Measurements from ENCODE around the gene CFAP73. TPM values are rescaled to one million over a fixed set of nuclear protein-coding genes. Genes with fewer than 3 reads are reported as not detected.
A peak's percentile ranks its signal among the peaks of the same experiment; 100 is the strongest.

The CFAP73 gene
- polyA plus RNA-seq, 3 donors = 0.14 TPM; not detected in 2

DNA sequence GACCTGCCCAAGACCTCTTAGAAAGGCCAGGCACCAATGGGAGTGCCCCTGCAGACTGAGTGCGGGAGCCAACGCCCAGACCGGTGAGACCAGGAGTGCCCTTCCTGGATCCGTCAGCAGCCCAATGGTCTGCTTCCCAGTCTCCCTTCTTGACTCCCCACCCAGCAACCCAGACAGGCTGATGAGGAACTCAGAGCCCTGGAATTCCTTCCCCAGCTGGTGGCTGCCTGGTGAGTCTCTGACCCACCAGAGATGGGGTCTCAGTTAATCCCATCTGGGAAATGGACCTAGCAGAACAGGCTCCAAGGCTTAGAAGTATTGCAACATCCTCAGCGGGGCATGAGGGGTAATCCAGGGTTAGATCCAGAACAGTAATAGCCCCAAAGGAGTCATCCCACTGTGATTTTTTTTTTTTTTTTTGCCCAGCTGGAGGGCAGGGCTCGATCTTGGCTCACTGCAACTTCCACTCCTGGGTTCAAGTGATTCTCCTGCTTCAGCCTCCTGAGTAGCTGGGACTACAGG is 12.5 kb upstream of the CFAP73 start:
- Histone ChIP-seq H3K4me2 (replicated peaks; ENCODE audit: extremely low read depth, low read length, poor library complexity, severe bottlenecking) (no peak overlapping the region), H4K20me1 (ENCODE audit: insufficient read depth, low read length) (no peaks in the 10 kb centered on the region), H3K27me3 (ENCODE audit: control insufficient read depth in 2 of 2, insufficient read depth in 2 of 2, low read length in 2 of 2) (peaks cover 0 to 25% of the 10 kb centered on the region in 2 donors), H3K4me1 (ENCODE audit: control insufficient read depth in 1 of 2, insufficient read depth in 2 of 2, low read length in 2 of 2) (peaks cover 15 to 20% of the 10 kb centered on the region in 2 donors), H3K79me2 (ENCODE audit: insufficient read depth, low read length) (no peaks in the 10 kb centered on the region), H3K9ac (ENCODE audit: insufficient read depth, low read length, poor library complexity, severe bottlenecking) (no peak overlapping the region), H3K9me3 (replicated peaks in 1 of 2; ENCODE audit: control insufficient read depth in 1 of 2, insufficient read depth in 1 of 2, low read length in 2 of 2) (no peaks in the 10 kb centered on the region), H3K27ac (ENCODE audit: low read depth in 1 of 2, low read length in 2 of 2) (no peak overlapping the region), H2AFZ (ENCODE audit: insufficient read depth, low read depth, low read length, poor library complexity, severe bottlenecking) (no peak overlapping the region), H3K36me3 (replicated peaks in 1 of 2; ENCODE audit: control insufficient read depth in 1 of 2, insufficient read depth in 2 of 2, low read length in 2 of 2) (no peaks in the 10 kb centered on the region), H3K4me3 (replicated peaks in 1 of 3; ENCODE audit: low read depth in 2 of 3, low read length in 3 of 3) (no peak overlapping the region)
- TF ChIP-seq, protein P1, sequence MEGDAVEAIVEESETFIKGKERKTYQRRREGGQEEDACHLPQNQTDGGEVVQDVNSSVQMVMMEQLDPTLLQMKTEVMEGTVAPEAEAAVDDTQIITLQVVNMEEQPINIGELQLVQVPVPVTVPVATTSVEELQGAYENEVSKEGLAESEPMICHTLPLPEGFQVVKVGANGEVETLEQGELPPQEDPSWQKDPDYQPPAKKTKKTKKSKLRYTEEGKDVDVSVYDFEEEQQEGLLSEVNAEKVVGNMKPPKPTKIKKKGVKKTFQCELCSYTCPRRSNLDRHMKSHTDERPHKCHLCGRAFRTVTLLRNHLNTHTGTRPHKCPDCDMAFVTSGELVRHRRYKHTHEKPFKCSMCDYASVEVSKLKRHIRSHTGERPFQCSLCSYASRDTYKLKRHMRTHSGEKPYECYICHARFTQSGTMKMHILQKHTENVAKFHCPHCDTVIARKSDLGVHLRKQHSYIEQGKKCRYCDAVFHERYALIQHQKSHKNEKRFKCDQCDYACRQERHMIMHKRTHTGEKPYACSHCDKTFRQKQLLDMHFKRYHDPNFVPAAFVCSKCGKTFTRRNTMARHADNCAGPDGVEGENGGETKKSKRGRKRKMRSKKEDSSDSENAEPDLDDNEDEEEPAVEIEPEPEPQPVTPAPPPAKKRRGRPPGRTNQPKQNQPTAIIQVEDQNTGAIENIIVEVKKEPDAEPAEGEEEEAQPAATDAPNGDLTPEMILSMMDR (IDR thresholded peaks at IDR 0.05) = no peak
- peaks cover 23 to 40% (median 25%) of the 10 kb centered on the region in 3 donors for H3K27me3 Mint-ChIP-seq (ENCODE audit: low read depth in 3 of 3)
- peak overlapping the region in 1 of 2 donors; percentile 70 for H3K4me3 Mint-ChIP-seq
- peaks cover 23% of the 10 kb centered on the region for H3K4me1 Mint-ChIP-seq
- no peak for DNase-seq
- no peaks in the 10 kb centered on the region for H3K36me3 Mint-ChIP-seq
- H3K9me3 Mint-ChIP-seq = peaks cover 0 to 6% (median 0%) of the 10 kb centered on the region in 7 donors
- WGBS (ENCODE audit: insufficient coverage) = 90% methylated on average over 5 of the region's 6 CpGs
- peak overlapping the region in 1 of 7 donors; percentile 27 for H3K27ac Mint-ChIP-seq
- intact Hi-C loops (cut with micrococcal nuclease) = no loop called here

DNA sequence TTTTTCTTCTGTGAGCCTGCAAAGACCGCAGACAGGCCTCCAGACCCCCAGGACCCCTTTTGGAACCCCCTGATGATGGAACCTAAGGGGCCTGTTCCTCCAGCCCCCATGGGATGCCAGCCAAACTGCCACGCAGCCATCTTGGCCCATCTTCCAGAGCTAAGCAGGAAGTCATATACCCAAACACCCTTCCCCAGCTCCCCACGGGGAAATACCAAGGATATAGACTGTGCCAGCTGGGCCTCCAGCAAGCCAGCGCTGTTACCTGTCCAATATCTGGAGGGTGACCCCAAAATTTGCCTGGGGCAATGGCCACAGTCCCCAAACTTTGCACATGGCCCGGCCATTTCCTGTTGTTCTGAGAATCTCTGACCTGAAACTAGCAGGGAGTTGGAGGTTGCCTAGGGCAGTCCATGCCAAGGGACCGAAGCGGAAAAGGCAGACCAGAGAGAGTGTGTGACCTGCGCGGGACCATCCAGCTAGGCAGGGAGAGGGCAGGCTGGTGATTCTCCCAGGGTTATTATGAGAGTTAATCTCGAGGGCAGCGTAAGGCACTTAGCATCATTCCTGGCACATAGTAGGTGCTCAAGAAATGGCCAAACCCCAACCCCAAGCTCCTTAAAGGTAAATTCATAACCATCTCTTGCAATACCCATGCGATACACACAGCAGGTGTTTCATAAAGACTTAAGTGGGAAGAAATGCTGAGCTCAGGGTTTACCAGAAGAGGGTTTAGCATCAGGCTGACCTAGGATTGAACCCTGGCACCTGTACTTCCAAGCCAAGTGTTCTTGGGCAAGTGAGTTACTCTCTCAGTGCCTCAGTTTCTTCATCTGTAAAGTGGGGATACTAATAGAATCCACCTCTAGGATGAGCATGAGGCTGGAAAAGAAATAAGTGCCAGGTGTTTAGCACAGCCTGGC is 11.4 kb upstream of the CFAP73 start:
- 80% methylated on average over 9 of the region's 12 CpGs for WGBS (ENCODE audit: insufficient coverage)
- Histone ChIP-seq H4K20me1 (ENCODE audit: insufficient read depth, low read length) (no peaks in the 10 kb centered on the region), H3K4me1 (ENCODE audit: control insufficient read depth in 1 of 2, insufficient read depth in 2 of 2, low read length in 2 of 2) (peaks cover 26 to 31% of the 10 kb centered on the region in 2 donors), H3K4me2 (replicated peaks; ENCODE audit: extremely low read depth, low read length, poor library complexity, severe bottlenecking) (no peak overlapping the region), H3K9ac (ENCODE audit: insufficient read depth, low read length, poor library complexity, severe bottlenecking) (no peak overlapping the region), H3K79me2 (ENCODE audit: insufficient read depth, low read length) (no peaks in the 10 kb centered on the region), H2AFZ (ENCODE audit: insufficient read depth, low read depth, low read length, poor library complexity, severe bottlenecking) (no peak overlapping the region), H3K27ac (ENCODE audit: low read depth in 1 of 2, low read length in 2 of 2) (no peak overlapping the region), H3K36me3 (replicated peaks in 1 of 2; ENCODE audit: control insufficient read depth in 1 of 2, insufficient read depth in 2 of 2, low read length in 2 of 2) (no peaks in the 10 kb centered on the region), H3K27me3 (ENCODE audit: control insufficient read depth in 2 of 2, insufficient read depth in 2 of 2, low read length in 2 of 2) (peaks cover 0 to 25% of the 10 kb centered on the region in 2 donors), H3K4me3 (replicated peaks in 1 of 3; ENCODE audit: low read depth in 2 of 3, low read length in 3 of 3) (no peak overlapping the region), H3K9me3 (replicated peaks in 1 of 2; ENCODE audit: control insufficient read depth in 1 of 2, insufficient read depth in 1 of 2, low read length in 2 of 2) (no peaks in the 10 kb centered on the region)
- H3K36me3 Mint-ChIP-seq = no peaks in the 10 kb centered on the region
- TF ChIP-seq, protein P1 (IDR thresholded peaks at IDR 0.05) = no peak
- H3K4me3 Mint-ChIP-seq = no peak overlapping the region
- peaks cover 0 to 6% (median 0%) of the 10 kb centered on the region in 7 donors for H3K9me3 Mint-ChIP-seq
- H3K27me3 Mint-ChIP-seq (ENCODE audit: low read depth in 3 of 3) = peaks cover 23 to 36% (median 25%) of the 10 kb centered on the region in 3 donors
- H3K27ac Mint-ChIP-seq = no peak overlapping the region
- H3K4me1 Mint-ChIP-seq = peaks cover 34% of the 10 kb centered on the region
- intact Hi-C loops (cut with micrococcal nuclease) = no loop called here
- no peak for DNase-seq

Data from CD14-positive monocyte (primary cell).